HL-60 (cell line): ENCODE measurements around the gene KRTAP5-3.

Experiments used
- DNase-seq, 2 experiments: peaks; one replicate each; pipeline ENCODE4 v3.0.0-alpha.2; 2010 to 2020; ENCODE audit warnings: low read depth in 1 of 2, low spot score in 1 of 2
- H3K27ac ChIP-seq: fragments of 250-450 bp; sonication (Bioruptor Pico); replicated peaks from 2 replicates; pipeline ENCODE4 v1.5.1; 2020; ENCODE audit warnings: mild to moderate bottlenecking, moderate library complexity
- H3K27me3 ChIP-seq: fragments of 250-450 bp; sonication (Bioruptor Pico); 2 replicates; pipeline ENCODE4 v1.5.1; 2021; ENCODE audit warnings: mild to moderate bottlenecking, moderate library complexity; ENCODE audit not compliant: insufficient read depth, poor library complexity, severe bottlenecking
- H3K4me3 ChIP-seq: replicated peaks from 2 replicates; pipeline ENCODE4 v1.5.1; 2011; ENCODE audit warnings: mild to moderate bottlenecking, control low read depth, low read length; ENCODE audit not compliant: insufficient read depth
- GABPA ChIP-seq: IDR thresholded peaks from 2 replicates; pipeline ENCODE4 v1.6.1; 2012; ENCODE audit warnings: low read depth
- POLR2AphosphoS5 ChIP-seq: IDR thresholded peaks from 2 replicates; pipeline ENCODE4 v1.6.1; 2012; ENCODE audit warnings: low read depth
- SPI1 ChIP-seq: IDR thresholded peaks from 2 replicates; pipeline ENCODE4 v1.6.1; 2012; ENCODE audit warnings: low read depth, mild to moderate bottlenecking, borderline replicate concordance
- TF ChIP-seq, protein P1 (sequence below): IDR thresholded peaks from one replicate; pipeline ENCODE4 v1.5.1; 2011; ENCODE audit warnings: low read length, control low read depth, inconsistent platforms; ENCODE audit not compliant: insufficient read depth
- TF ChIP-seq, protein P2 (sequence below): IDR thresholded peaks from 2 replicates; pipeline ENCODE4 v1.6.1; 2012; ENCODE audit warnings: low read depth; ENCODE audit not compliant: insufficient replicate concordance

KRTAP5-3 gene

DNA sequence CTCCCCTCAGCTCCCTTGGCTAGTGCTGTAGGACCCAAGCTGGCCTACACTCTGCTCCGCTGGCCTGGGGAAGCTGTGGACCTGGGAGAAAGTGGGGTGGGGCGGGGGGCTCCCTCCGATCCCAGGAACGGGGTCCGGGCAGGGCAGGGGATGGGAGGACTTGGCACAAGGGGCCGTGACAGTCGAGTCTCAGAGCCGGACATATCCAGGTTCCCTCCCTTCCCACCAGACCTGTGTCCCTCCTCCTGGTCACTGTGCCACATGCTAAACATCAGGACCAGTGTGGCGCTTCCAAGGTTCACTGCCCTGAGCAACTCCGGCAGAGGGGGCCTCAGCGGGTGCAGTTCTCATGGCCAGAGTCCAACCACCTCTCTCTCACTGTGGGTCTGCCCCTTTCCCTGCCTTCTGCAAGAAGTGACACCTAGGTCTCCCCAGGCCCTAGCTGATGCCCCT is 38.2 kb downstream of the KRTAP5-3 start:
- TF ChIP-seq POLR2AphosphoS5: no peak
- TF ChIP-seq SPI1: no peak
- TF ChIP-seq, protein P1, sequence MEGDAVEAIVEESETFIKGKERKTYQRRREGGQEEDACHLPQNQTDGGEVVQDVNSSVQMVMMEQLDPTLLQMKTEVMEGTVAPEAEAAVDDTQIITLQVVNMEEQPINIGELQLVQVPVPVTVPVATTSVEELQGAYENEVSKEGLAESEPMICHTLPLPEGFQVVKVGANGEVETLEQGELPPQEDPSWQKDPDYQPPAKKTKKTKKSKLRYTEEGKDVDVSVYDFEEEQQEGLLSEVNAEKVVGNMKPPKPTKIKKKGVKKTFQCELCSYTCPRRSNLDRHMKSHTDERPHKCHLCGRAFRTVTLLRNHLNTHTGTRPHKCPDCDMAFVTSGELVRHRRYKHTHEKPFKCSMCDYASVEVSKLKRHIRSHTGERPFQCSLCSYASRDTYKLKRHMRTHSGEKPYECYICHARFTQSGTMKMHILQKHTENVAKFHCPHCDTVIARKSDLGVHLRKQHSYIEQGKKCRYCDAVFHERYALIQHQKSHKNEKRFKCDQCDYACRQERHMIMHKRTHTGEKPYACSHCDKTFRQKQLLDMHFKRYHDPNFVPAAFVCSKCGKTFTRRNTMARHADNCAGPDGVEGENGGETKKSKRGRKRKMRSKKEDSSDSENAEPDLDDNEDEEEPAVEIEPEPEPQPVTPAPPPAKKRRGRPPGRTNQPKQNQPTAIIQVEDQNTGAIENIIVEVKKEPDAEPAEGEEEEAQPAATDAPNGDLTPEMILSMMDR: no peak
- no peak for TF ChIP-seq GABPA
- TF ChIP-seq, protein P2, sequence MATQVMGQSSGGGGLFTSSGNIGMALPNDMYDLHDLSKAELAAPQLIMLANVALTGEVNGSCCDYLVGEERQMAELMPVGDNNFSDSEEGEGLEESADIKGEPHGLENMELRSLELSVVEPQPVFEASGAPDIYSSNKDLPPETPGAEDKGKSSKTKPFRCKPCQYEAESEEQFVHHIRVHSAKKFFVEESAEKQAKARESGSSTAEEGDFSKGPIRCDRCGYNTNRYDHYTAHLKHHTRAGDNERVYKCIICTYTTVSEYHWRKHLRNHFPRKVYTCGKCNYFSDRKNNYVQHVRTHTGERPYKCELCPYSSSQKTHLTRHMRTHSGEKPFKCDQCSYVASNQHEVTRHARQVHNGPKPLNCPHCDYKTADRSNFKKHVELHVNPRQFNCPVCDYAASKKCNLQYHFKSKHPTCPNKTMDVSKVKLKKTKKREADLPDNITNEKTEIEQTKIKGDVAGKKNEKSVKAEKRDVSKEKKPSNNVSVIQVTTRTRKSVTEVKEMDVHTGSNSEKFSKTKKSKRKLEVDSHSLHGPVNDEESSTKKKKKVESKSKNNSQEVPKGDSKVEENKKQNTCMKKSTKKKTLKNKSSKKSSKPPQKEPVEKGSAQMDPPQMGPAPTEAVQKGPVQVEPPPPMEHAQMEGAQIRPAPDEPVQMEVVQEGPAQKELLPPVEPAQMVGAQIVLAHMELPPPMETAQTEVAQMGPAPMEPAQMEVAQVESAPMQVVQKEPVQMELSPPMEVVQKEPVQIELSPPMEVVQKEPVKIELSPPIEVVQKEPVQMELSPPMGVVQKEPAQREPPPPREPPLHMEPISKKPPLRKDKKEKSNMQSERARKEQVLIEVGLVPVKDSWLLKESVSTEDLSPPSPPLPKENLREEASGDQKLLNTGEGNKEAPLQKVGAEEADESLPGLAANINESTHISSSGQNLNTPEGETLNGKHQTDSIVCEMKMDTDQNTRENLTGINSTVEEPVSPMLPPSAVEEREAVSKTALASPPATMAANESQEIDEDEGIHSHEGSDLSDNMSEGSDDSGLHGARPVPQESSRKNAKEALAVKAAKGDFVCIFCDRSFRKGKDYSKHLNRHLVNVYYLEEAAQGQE: no peak
- DNase-seq: no peak
- Histone ChIP-seq H3K4me3 (no peak overlapping the region), H3K27me3 (peaks cover 52% of the 10 kb centered on the region), H3K27ac (no peak overlapping the region)

DNA sequence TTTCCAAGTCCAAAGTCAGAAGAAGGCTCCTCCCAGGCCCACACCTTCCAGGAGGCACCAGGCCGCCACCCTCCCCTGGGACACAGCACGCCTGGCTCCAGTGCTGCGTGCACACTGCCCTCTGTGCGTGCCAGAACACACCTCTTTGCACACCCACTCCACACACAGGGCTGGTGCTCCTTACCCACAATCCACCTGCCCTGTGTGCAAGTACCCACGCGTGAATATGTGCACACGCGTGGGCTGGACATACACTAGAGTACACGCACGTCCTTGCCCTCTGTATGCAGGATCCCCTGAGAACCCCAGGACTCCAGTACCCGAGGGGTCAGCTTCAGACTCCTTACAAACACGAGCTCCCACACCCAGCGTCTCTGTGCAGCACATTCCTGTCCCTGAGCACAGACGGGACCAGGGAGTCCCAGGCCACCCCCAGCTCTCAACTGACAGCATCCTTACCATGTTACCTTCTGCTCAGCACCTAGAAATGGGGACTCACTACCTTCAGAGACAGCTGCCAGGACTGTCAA is 38.9 kb downstream of the KRTAP5-3 start:
- peaks cover 56% of the 10 kb centered on the region for H3K27me3 ChIP-seq
- H3K4me3 ChIP-seq: no peak overlapping the region
- no peak for TF ChIP-seq POLR2AphosphoS5
- no peak for TF ChIP-seq SPI1
- TF ChIP-seq, protein P1: no peak
- no peak for TF ChIP-seq GABPA
- TF ChIP-seq, protein P2: no peak
- DNase-seq: no peak
- H3K27ac ChIP-seq: no peak overlapping the region

DNA sequence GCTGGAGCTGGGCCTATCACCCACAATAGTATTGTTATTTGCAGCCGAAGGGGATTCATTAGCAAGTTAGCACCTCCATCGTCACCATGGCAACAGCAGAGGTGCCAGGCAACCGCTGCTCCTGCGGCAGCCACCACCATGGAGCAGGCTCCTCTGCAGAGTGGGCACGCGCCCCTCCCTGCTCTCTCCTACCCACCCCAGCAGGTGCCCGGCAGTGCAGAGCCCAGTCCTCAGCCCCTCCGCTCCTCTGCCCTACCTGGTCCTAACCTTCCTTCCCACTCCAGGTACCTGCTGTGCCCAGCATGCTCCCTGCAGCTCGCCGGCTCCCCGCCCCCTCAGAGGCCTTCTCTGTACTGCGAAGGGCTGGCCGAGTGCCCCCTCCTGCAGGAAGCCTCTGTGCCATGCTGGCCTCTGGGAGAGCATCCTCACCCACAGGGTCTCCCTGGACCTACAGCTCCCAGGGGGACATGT is 39.8 kb downstream of the KRTAP5-3 start:
- Histone ChIP-seq H3K27ac (no peak overlapping the region), H3K27me3 (peaks cover 51% of the 10 kb centered on the region), H3K4me3 (no peak overlapping the region)
- TF ChIP-seq, protein P2: no peak
- TF ChIP-seq SPI1 (no peak), POLR2AphosphoS5 (no peak), GABPA (no peak)
- TF ChIP-seq, protein P1: no peak
- DNase-seq: no peak
